Panc1 (cell line): ENCODE data around the gene UGT8.

ENCODE experiments used
- CTCF ChIP-seq: fragments of 450-650 bp; IDR thresholded peaks from 2 replicates; pipeline ENCODE4 v1.5.1; 2017; ENCODE audit warnings: mild to moderate bottlenecking
- POLR2AphosphoS5 ChIP-seq: IDR thresholded peaks from 2 replicates; pipeline ENCODE4 v1.6.1; 2012; ENCODE audit warnings: mild to moderate bottlenecking, low read depth, low read length, moderate library complexity
- SIN3A ChIP-seq: IDR thresholded peaks from 2 replicates; pipeline ENCODE4 v1.6.1; 2012; ENCODE audit warnings: low read depth, mild to moderate bottlenecking, low read length, moderate library complexity, borderline replicate concordance; ENCODE audit not compliant: insufficient read depth

- TF ChIP-seq CTCF = no peak
- TF ChIP-seq POLR2AphosphoS5 = no peak
- no peak for TF ChIP-seq SIN3A
Measured at GRCh38 chr4:114603497-114603896, 4.9 kb downstream of the UGT8 start.
